ENCODE data around the gene TUBA1C.
"Not testable (repeated sequence)": the region's sequence is repeated elsewhere in the genome, so short reads cannot be mapped to it uniquely, and the experiment has no call there.

Gene TUBA1C

DNA sequence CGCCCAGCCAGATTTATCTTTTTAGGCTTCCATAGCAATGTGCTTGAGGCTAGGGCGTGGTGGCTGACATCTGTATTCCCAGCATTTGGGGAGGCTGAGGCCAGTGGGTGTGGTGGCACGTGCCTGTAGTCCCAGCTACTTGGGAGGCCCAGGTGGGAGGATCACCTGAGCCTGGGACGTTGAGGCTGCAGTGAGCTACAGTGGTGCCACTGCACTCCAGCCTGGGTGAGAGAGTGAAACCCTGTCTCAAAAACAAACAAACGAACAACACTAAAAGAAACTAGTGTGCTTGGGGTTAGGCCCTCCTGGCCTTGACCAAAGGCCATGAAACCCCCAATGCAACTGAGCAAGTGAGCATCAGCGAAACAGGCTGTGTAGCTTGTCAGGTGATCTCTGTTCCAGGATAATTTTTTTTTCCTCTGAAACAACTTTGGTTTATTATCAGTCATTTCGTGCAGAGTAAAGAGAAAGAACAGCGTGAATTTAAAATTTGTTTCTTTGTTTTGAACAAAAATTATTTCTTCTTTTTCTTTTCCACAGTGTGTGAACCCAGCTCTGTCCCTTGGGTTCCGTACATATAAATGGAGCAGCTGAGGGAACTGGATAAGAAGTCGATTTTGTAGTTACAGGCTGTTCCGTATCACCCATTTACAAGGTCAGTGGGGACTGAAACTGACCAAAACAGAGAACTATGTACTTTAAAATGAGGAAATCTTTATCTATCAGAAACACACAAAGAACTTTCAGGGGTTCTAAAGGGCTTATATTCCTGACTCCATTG, 8.8 kb upstream of the TUBA1C start:
- Histone ChIP-seq H3K9me3 (ENCODE audit: insufficient read depth, low read length) (no peaks in the 10 kb centered on the region), H2AFZ (ENCODE audit: low read depth, low read length, severe bottlenecking) (no peak overlapping the region), H3K9ac (ENCODE audit: low read length) (no peak overlapping the region), H3K36me3 (ENCODE audit: low read length) (no peaks in the 10 kb centered on the region), H3K4me2 (ENCODE audit: low read depth, low read length, poor library complexity, severe bottlenecking) (no peak overlapping the region), H3K27ac (ENCODE audit: low read depth, low read length) (no peak overlapping the region), H3K9me2 (replicated peaks; ENCODE audit: insufficient read depth, low read length) (no peaks in the 10 kb centered on the region), H3K79me2 (ENCODE audit: insufficient read depth, low read length) (no peaks in the 10 kb centered on the region), H3K4me3 (ENCODE audit: insufficient read depth, low read length, poor library complexity, severe bottlenecking) (no peak overlapping the region), H3K27me3 (ENCODE audit: low read length) (no peaks in the 10 kb centered on the region), H4K20me1 (ENCODE audit: low read depth, low read length) (no peaks in the 10 kb centered on the region), H3F3A (ENCODE audit: insufficient read depth) (peaks cover 8% of the 10 kb centered on the region; the same call in 1 of the 2 replicates)
- no peak for TF ChIP-seq EZH2phosphoT487 (conservative IDR thresholded peaks at IDR 0.05; ENCODE audit: low read length)
- TF ChIP-seq CTCF (IDR thresholded peaks at IDR 0.05; ENCODE audit: insufficient read depth, low read length, poor library complexity, severe bottlenecking) = no peak

GRCh38 chr12:49257508-49258184, 7.2 kb upstream of the TUBA1C start:
- not testable (repeated sequence) for H3K27me3 ChIP-seq (ENCODE audit: low read length); H3K9me3 ChIP-seq (ENCODE audit: insufficient read depth, low read length); H3K9me2 ChIP-seq (replicated peaks; ENCODE audit: insufficient read depth, low read length); H3K27ac ChIP-seq (ENCODE audit: low read depth, low read length); H3K4me3 ChIP-seq (ENCODE audit: insufficient read depth, low read length, poor library complexity, severe bottlenecking); H4K20me1 ChIP-seq (ENCODE audit: low read depth, low read length); H2AFZ ChIP-seq (ENCODE audit: low read depth, low read length, severe bottlenecking); H3K36me3 ChIP-seq (ENCODE audit: low read length); H3K4me2 ChIP-seq (ENCODE audit: low read depth, low read length, poor library complexity, severe bottlenecking); H3K79me2 ChIP-seq (ENCODE audit: insufficient read depth, low read length); H3K9ac ChIP-seq (ENCODE audit: low read length)
- H3F3A ChIP-seq (ENCODE audit: insufficient read depth) = peaks cover 16% of the 10 kb centered on the region

DNA sequence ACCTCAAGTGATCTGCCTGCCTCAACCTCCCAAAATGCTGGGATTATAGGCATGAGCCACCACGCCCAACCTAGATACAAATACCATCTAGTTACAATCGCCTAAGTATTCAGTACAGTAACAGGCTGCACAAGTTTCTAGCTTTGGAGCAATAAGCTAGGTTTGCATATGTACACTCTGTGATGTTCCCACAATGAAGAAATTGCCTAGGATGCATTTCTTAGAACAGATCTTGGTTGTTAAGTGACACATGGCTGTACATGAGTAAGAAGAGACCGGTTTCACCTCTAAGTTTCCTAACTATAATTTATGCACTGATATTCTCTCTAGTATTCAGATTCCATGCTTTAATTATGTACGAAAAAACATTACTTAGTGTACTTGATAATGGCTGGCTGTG, 5.4 kb upstream of the TUBA1C start:
- H3K36me3 ChIP-seq (ENCODE audit: low read length) = no peaks in the 10 kb centered on the region
- H3K27me3 ChIP-seq (ENCODE audit: low read length) = no peaks in the 10 kb centered on the region
- peaks cover 16% of the 10 kb centered on the region for H3F3A ChIP-seq (ENCODE audit: insufficient read depth)
- H4K20me1 ChIP-seq (ENCODE audit: low read depth, low read length) = no peaks in the 10 kb centered on the region
- no peaks in the 10 kb centered on the region for H3K9me2 ChIP-seq (replicated peaks; ENCODE audit: insufficient read depth, low read length)
- no peak overlapping the region for H3K4me3 ChIP-seq (ENCODE audit: insufficient read depth, low read length, poor library complexity, severe bottlenecking)
- H3K9ac ChIP-seq (ENCODE audit: low read length) = no peak overlapping the region
- no peaks in the 10 kb centered on the region for H3K79me2 ChIP-seq (ENCODE audit: insufficient read depth, low read length)
- H3K4me2 ChIP-seq (ENCODE audit: low read depth, low read length, poor library complexity, severe bottlenecking) = no peak overlapping the region
- H3K27ac ChIP-seq (ENCODE audit: low read depth, low read length) = no peak overlapping the region
- H2AFZ ChIP-seq (ENCODE audit: low read depth, low read length, severe bottlenecking) = no peak overlapping the region
- no peak for TF ChIP-seq EZH2phosphoT487 (conservative IDR thresholded peaks at IDR 0.05; ENCODE audit: low read length)
- no peak for TF ChIP-seq CTCF (IDR thresholded peaks at IDR 0.05; ENCODE audit: insufficient read depth, low read length, poor library complexity, severe bottlenecking)
- H3K9me3 ChIP-seq (ENCODE audit: insufficient read depth, low read length) = no peaks in the 10 kb centered on the region

DNA sequence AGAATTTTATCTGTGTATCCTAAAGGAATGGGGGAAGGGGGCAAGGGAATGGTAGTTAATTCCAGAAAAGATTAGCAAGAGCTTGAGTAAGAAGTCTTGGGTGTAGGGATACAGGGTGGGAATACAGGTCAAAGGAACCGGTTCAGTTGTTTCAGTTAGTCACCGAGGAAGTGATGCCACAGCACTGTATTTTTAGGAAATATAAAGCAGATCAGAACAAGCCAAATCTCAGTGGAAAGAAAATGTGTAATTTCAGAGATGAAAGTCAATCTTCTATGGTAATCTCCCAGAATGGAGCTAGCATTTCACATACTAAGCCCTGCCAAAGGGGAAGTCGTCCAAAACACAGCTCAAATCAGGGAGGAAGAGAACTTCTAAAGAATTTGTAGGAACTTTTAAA, 4.7 kb upstream of the TUBA1C start:
- no peak overlapping the region for H2AFZ ChIP-seq (ENCODE audit: low read depth, low read length, severe bottlenecking)
- no peak overlapping the region for H3K4me3 ChIP-seq (ENCODE audit: insufficient read depth, low read length, poor library complexity, severe bottlenecking)
- H3K27me3 ChIP-seq (ENCODE audit: low read length) = no peaks in the 10 kb centered on the region
- peaks cover 16% of the 10 kb centered on the region for H3F3A ChIP-seq (ENCODE audit: insufficient read depth)
- no peak overlapping the region for H3K27ac ChIP-seq (ENCODE audit: low read depth, low read length)
- no peaks in the 10 kb centered on the region for H3K9me3 ChIP-seq (ENCODE audit: insufficient read depth, low read length)
- H3K4me2 ChIP-seq (ENCODE audit: low read depth, low read length, poor library complexity, severe bottlenecking) = no peak overlapping the region
- H3K36me3 ChIP-seq (ENCODE audit: low read length) = no peaks in the 10 kb centered on the region
- H4K20me1 ChIP-seq (ENCODE audit: low read depth, low read length) = no peaks in the 10 kb centered on the region
- TF ChIP-seq CTCF (IDR thresholded peaks at IDR 0.05; ENCODE audit: insufficient read depth, low read length, poor library complexity, severe bottlenecking) (no peak), EZH2phosphoT487 (conservative IDR thresholded peaks at IDR 0.05; ENCODE audit: low read length) (no peak)
- no peaks in the 10 kb centered on the region for H3K9me2 ChIP-seq (replicated peaks; ENCODE audit: insufficient read depth, low read length)
- peaks cover 2% of the 10 kb centered on the region; the same call in 1 of the 2 replicates for H3K79me2 ChIP-seq (ENCODE audit: insufficient read depth, low read length)
- no peak overlapping the region for H3K9ac ChIP-seq (ENCODE audit: low read length)
